RPMI7951 (cell line): ENCODE results near the gene RNF214. TPM values are rescaled to one million over a fixed set of nuclear protein-coding genes. Genes with fewer than 3 reads are reported as not detected.
"Not testable (repeated sequence)": the region's sequence is repeated elsewhere in the genome, so short reads cannot be mapped to it uniquely, and the experiment has no call there.

Experiments
- DNase-seq: peaks from one replicate; pipeline ENCODE4 v3.0.0-alpha.2; 2012; ENCODE audit warnings: low read depth
- total RNA-seq: library from RNA; depleted of rRNA; stranded (reverse); fragments of >200 nt; shearing (Covaris generic); gene quantifications from 2 replicates; pipeline ENCODE4 v1.2.3, GENCODE V29; 2014; rRNA removed

RNF214 gene
- 7.1 and 7.2 TPM in 2 replicates for total RNA-seq

GRCh38 chr11:117232092-117232878 is at the start of gene RNF214:
RNF214 (plus strand) TSS chr11:117232671; CDS start chr11:117234273, 1,602 bp downstream.
- peak; percentile 73 for DNase-seq

GRCh38 chr11:117183178-117183577 is 49.3 kb upstream of the RNF214 start:
- DNase-seq = not testable (repeated sequence)

GRCh38 chr11:117183724-117184349 is 48.6 kb upstream of the RNF214 start:
- DNase-seq = no peak

GRCh38 chr11:117185736-117186430 is 46.6 kb upstream of the RNF214 start:
- DNase-seq = no peak

- no peak for DNase-seq
Measured at GRCh38 chr11:117186431-117186761, 46.1 kb upstream of the RNF214 start.

GRCh38 chr11:117187007-117187406 is 45.5 kb upstream of the RNF214 start:
- DNase-seq = no peak

GRCh38 chr11:117187428-117187798 is 45.1 kb upstream of the RNF214 start:
- no peak for DNase-seq

- DNase-seq = no peak
Measured at GRCh38 chr11:117187799-117188481, 44.5 kb upstream of the RNF214 start.

GRCh38 chr11:117188620-117189081 is 43.8 kb upstream of the RNF214 start:
- DNase-seq = no peak

GRCh38 chr11:117189191-117189940 is 43.1 kb upstream of the RNF214 start:
- no peak for DNase-seq

GRCh38 chr11:117189941-117190544 is 42.4 kb upstream of the RNF214 start:
- DNase-seq = no peak

- DNase-seq = no peak
Measured at GRCh38 chr11:117191680-117192400, 40.6 kb upstream of the RNF214 start.

GRCh38 chr11:117192401-117192875 is 40.0 kb upstream of the RNF214 start:
- no peak for DNase-seq

- DNase-seq = no peak
Measured at GRCh38 chr11:117193130-117194020, 39.1 kb upstream of the RNF214 start.

- no peak for DNase-seq
Measured at GRCh38 chr11:117194267-117194666, 38.2 kb upstream of the RNF214 start.

GRCh38 chr11:117195258-117195657 is 37.2 kb upstream of the RNF214 start:
- no peak for DNase-seq

- no peak for DNase-seq
Measured at GRCh38 chr11:117195761-117196160, 36.7 kb upstream of the RNF214 start.

- DNase-seq = no peak
Measured at GRCh38 chr11:117197006-117197405, 35.5 kb upstream of the RNF214 start.
